Glutamatergic neuron (in vitro differentiated cells): ENCODE results near the gene INPP4B. TPM values are rescaled to one million over a fixed set of nuclear protein-coding genes. Genes with fewer than 3 reads are reported as not detected.
"Not testable (repeated sequence)": the region's sequence is repeated elsewhere in the genome, so short reads cannot be mapped to it uniquely, and the experiment has no call there.

Experiments used
- DNase-seq: peaks from one replicate; pipeline ENCODE4 v3.0.0; 2022
- H3K27ac Mint-ChIP-seq: one replicate; pipeline ENCODE4 v1.8.0; 2020; ENCODE audit warnings: mild to moderate bottlenecking, mixed read lengths, inconsistent platforms; ENCODE audit not compliant: unreplicated experiment
- H3K27me3 Mint-ChIP-seq: one replicate; pipeline ENCODE4 v1.8.0; 2020; ENCODE audit warnings: mild to moderate bottlenecking, moderate library complexity, mixed read lengths, inconsistent platforms; ENCODE audit not compliant: unreplicated experiment
- H3K36me3 Mint-ChIP-seq: one replicate; pipeline ENCODE4 v1.8.0; 2020; ENCODE audit warnings: mild to moderate bottlenecking, mixed read lengths, inconsistent platforms; ENCODE audit not compliant: unreplicated experiment
- H3K4me1 Mint-ChIP-seq: one replicate; pipeline ENCODE4 v1.8.0; 2020; ENCODE audit warnings: mild to moderate bottlenecking, low read depth, mixed read lengths, inconsistent platforms; ENCODE audit not compliant: unreplicated experiment
- H3K4me3 Mint-ChIP-seq: one replicate; pipeline ENCODE4 v1.8.0; 2020; ENCODE audit warnings: mild to moderate bottlenecking, mixed read lengths, inconsistent platforms; ENCODE audit not compliant: unreplicated experiment
- H3K9me3 Mint-ChIP-seq: one replicate; pipeline ENCODE4 v1.8.0; 2020; ENCODE audit warnings: mild to moderate bottlenecking, moderate library complexity, mixed read lengths, inconsistent platforms; ENCODE audit not compliant: unreplicated experiment
- CTCF ChIP-seq: fragments of 200-600 bp; sonication (generic); IDR thresholded peaks from one replicate; pipeline ENCODE4 v1.5.0; 2021; ENCODE audit not compliant: partially characterized antibody, unreplicated experiment
- total RNA-seq: library from RNA; stranded (reverse); fragmentation: NEBNext Ultra II Directional; extraction: Animal tissue kit (Norgen Biotek cat#: 25700); gene quantifications from one replicate; pipeline ENCODE4 v1.2.1, GENCODE V29; 2021; ENCODE audit not compliant: unreplicated experiment

INPP4B gene
- total RNA-seq, 1 donor from 2014 or later = 2.4 TPM

GRCh38 chr4:142519342-142519741, 326.8 kb downstream of the INPP4B start:
- H3K27ac Mint-ChIP-seq = no peak overlapping the region
- DNase-seq = no peak
- no peak overlapping the region for H3K4me3 Mint-ChIP-seq
- no peaks in the 10 kb centered on the region for H3K36me3 Mint-ChIP-seq
- no peaks in the 10 kb centered on the region for H3K27me3 Mint-ChIP-seq
- TF ChIP-seq CTCF = no peak
- H3K4me1 Mint-ChIP-seq = no peaks in the 10 kb centered on the region
- no peaks in the 10 kb centered on the region for H3K9me3 Mint-ChIP-seq

- no peaks in the 10 kb centered on the region for H3K9me3 Mint-ChIP-seq
- no peak for TF ChIP-seq CTCF
- no peak for DNase-seq
- H3K27ac Mint-ChIP-seq = no peak overlapping the region
- H3K4me1 Mint-ChIP-seq = no peaks in the 10 kb centered on the region
- no peaks in the 10 kb centered on the region for H3K27me3 Mint-ChIP-seq
- H3K4me3 Mint-ChIP-seq = no peak overlapping the region
- H3K36me3 Mint-ChIP-seq = no peaks in the 10 kb centered on the region
These were observed 329.2 kb downstream of the INPP4B start for GRCh38 chr4:142516686-142517526.

GRCh38 chr4:142512161-142512560, 333.9 kb downstream of the INPP4B start:
- Mint-ChIP-seq H3K27ac (no peak overlapping the region), H3K4me3 (no peak overlapping the region), H3K4me1 (no peaks in the 10 kb centered on the region), H3K36me3 (no peaks in the 10 kb centered on the region), H3K9me3 (no peaks in the 10 kb centered on the region), H3K27me3 (no peaks in the 10 kb centered on the region)
- DNase-seq = no peak
- TF ChIP-seq CTCF = no peak

- DNase-seq = no peak
- Mint-ChIP-seq H3K4me3 (no peak overlapping the region), H3K4me1 (no peaks in the 10 kb centered on the region), H3K36me3 (no peaks in the 10 kb centered on the region), H3K27me3 (no peaks in the 10 kb centered on the region), H3K9me3 (no peaks in the 10 kb centered on the region), H3K27ac (no peak overlapping the region)
- TF ChIP-seq CTCF = no peak
These were observed 336.2 kb downstream of the INPP4B start for GRCh38 chr4:142509881-142510280.

- H3K4me1 Mint-ChIP-seq, DNase-seq, H3K27me3 Mint-ChIP-seq, H3K9me3 Mint-ChIP-seq, H3K36me3 Mint-ChIP-seq, H3K27ac Mint-ChIP-seq, H3K4me3 Mint-ChIP-seq: not testable (repeated sequence)
These were observed 336.7 kb downstream of the INPP4B start for GRCh38 chr4:142509381-142509780.
